Measurements from ENCODE around the gene CDC40.
"Not testable (repeated sequence)": the region's sequence is repeated elsewhere in the genome, so short reads cannot be mapped to it uniquely, and the experiment has no call there.

Gene CDC40

GRCh38 chr6:110271732-110272022 lies 91.5 kb downstream of the CDC40 start:
- no peak for DNase-seq

GRCh38 chr6:110272781-110273180 lies 92.6 kb downstream of the CDC40 start:
- not testable (repeated sequence) for DNase-seq

- DNase-seq, result no peak
Measured at GRCh38 chr6:110277100-110277665, 97.0 kb downstream of the CDC40 start.

Data from EL (cell line).